HEK293 (cell line): Measurements from ENCODE around the gene FNIP1.

Experiments
- BCL11A ChIP-seq: fragments of 450-650 bp; formaldehyde crosslinking; IDR thresholded peaks from 2 replicates; pipeline ENCODE4 v1.5.1; 2016; ENCODE audit warnings: low read depth, missing biosample characterization, missing genetic modification characterization
- BCL11B ChIP-seq: fragments of 450-650 bp; formaldehyde crosslinking; IDR thresholded peaks from 2 replicates; pipeline ENCODE4 v1.5.1; 2016; ENCODE audit warnings: low read depth, missing biosample characterization, missing genetic modification characterization
- KLF10 ChIP-seq: fragments of 450-650 bp; IDR thresholded peaks from 2 replicates; pipeline ENCODE4 v1.5.1; 2018; ENCODE audit warnings: missing biosample characterization, mild to moderate bottlenecking, missing genetic modification characterization
- KLF9 ChIP-seq: fragments of 450-650 bp; formaldehyde crosslinking; IDR thresholded peaks from 2 replicates; pipeline ENCODE4 v1.5.1; 2016; ENCODE audit warnings: missing biosample characterization, missing genetic modification characterization, low read depth
- PRDM1 ChIP-seq: fragments of 450-650 bp; formaldehyde crosslinking; IDR thresholded peaks from 2 replicates; pipeline ENCODE4; 2016; ENCODE audit warnings: missing biosample characterization, missing genetic modification characterization
- SP2 ChIP-seq: fragments of 450-650 bp; formaldehyde crosslinking; IDR thresholded peaks from 2 replicates; pipeline ENCODE4 v1.5.1; 2016; ENCODE audit warnings: missing biosample characterization, missing genetic modification characterization
- SP3 ChIP-seq: fragments of 450-650 bp; formaldehyde crosslinking; IDR thresholded peaks from 2 replicates; pipeline ENCODE4 v1.5.1; 2016; ENCODE audit warnings: missing biosample characterization, missing genetic modification characterization
- YY1 ChIP-seq: fragments of 450-650 bp; formaldehyde crosslinking; IDR thresholded peaks from 2 replicates; pipeline ENCODE4 v1.5.1; 2018; ENCODE audit warnings: missing biosample characterization, missing genetic modification characterization
- ZEB2 ChIP-seq: fragments of 450-650 bp; formaldehyde crosslinking; IDR thresholded peaks from 2 replicates; pipeline ENCODE4 v1.5.1; 2016; ENCODE audit warnings: missing biosample characterization, missing genetic modification characterization
- ZNF10 ChIP-seq: fragments of 450-650 bp; formaldehyde crosslinking; IDR thresholded peaks from 2 replicates; pipeline ENCODE4 v1.5.1; 2017; ENCODE audit warnings: missing biosample characterization, missing genetic modification characterization
- ZNF133 ChIP-seq: fragments of 450-650 bp; formaldehyde crosslinking; IDR thresholded peaks from 2 replicates; pipeline ENCODE4 v1.5.1; 2016; ENCODE audit warnings: missing biosample characterization, missing genetic modification characterization
- ZNF148 ChIP-seq: fragments of 450-650 bp; formaldehyde crosslinking; IDR thresholded peaks from 2 replicates; pipeline ENCODE4 v1.5.0; 2017; ENCODE audit warnings: missing biosample characterization, missing genetic modification characterization, borderline replicate concordance
- ZNF157 ChIP-seq: fragments of 450-650 bp; formaldehyde crosslinking; IDR thresholded peaks from 2 replicates; pipeline ENCODE4 v1.5.1; 2016; ENCODE audit warnings: missing biosample characterization, missing genetic modification characterization
- ZNF239 ChIP-seq: fragments of 450-650 bp; formaldehyde crosslinking; IDR thresholded peaks from 2 replicates; pipeline ENCODE4 v1.5.1; 2016; ENCODE audit warnings: missing biosample characterization, missing genetic modification characterization
- ZNF324 ChIP-seq: fragments of 450-650 bp; formaldehyde crosslinking; IDR thresholded peaks from 2 replicates; pipeline ENCODE4 v1.5.1; 2016; ENCODE audit warnings: missing biosample characterization, missing genetic modification characterization
- ZNF366 ChIP-seq: fragments of 450-650 bp; formaldehyde crosslinking; conservative IDR thresholded peaks from 2 replicates; pipeline ENCODE4 v1.5.1; 2016; ENCODE audit warnings: missing biosample characterization, missing genetic modification characterization
- ZNF37A ChIP-seq: fragments of 450-650 bp; IDR thresholded peaks from 2 replicates; pipeline ENCODE4 v1.5.1; 2018; ENCODE audit warnings: missing biosample characterization, missing genetic modification characterization
- ZNF433 ChIP-seq: fragments of 450-650 bp; formaldehyde crosslinking; IDR thresholded peaks from 2 replicates; pipeline ENCODE4 v1.5.1; 2016; ENCODE audit warnings: missing biosample characterization, missing genetic modification characterization, low read depth
- ZNF48 ChIP-seq: fragments of 450-650 bp; formaldehyde crosslinking; IDR thresholded peaks from 2 replicates; pipeline ENCODE4 v1.5.1; 2016; ENCODE audit warnings: missing biosample characterization, missing genetic modification characterization
- ZNF514 ChIP-seq: fragments of 450-650 bp; formaldehyde crosslinking; IDR thresholded peaks from 2 replicates; pipeline ENCODE4 v1.5.1; 2016; ENCODE audit warnings: missing biosample characterization, missing genetic modification characterization
- ZNF610 ChIP-seq: fragments of 450-650 bp; formaldehyde crosslinking; IDR thresholded peaks from 2 replicates; pipeline ENCODE4 v1.5.1; 2016; ENCODE audit warnings: missing biosample characterization, missing genetic modification characterization, borderline replicate concordance
- ZNF664 ChIP-seq: fragments of 450-650 bp; formaldehyde crosslinking; IDR thresholded peaks from 2 replicates; pipeline ENCODE4 v1.5.1; 2016; ENCODE audit warnings: missing biosample characterization, missing genetic modification characterization
- ZSCAN30 ChIP-seq: fragments of 450-650 bp; IDR thresholded peaks from 2 replicates; pipeline ENCODE4 v1.5.1; 2018; ENCODE audit warnings: missing biosample characterization, mild to moderate bottlenecking, missing genetic modification characterization, moderate library complexity
- TF ChIP-seq, protein P1 (sequence below): fragments of 450-650 bp; formaldehyde crosslinking; IDR thresholded peaks from 2 replicates; pipeline ENCODE4 v1.5.1; 2016; ENCODE audit warnings: missing biosample characterization, missing genetic modification characterization
- TF ChIP-seq, protein P2 (sequence below): fragments of 450-650 bp; formaldehyde crosslinking; IDR thresholded peaks from 2 replicates; pipeline ENCODE4 v1.5.1; 2016; ENCODE audit warnings: missing biosample characterization, missing genetic modification characterization
- TF ChIP-seq, protein P3 (sequence below): fragments of 450-650 bp; formaldehyde crosslinking; IDR thresholded peaks from 2 replicates; pipeline ENCODE4 v1.5.1; 2016; ENCODE audit warnings: missing biosample characterization, missing genetic modification characterization
- TF ChIP-seq, protein P4 (sequence below): fragments of 450-650 bp; formaldehyde crosslinking; IDR thresholded peaks from 2 replicates; pipeline ENCODE4 v1.5.1; 2016; ENCODE audit warnings: missing biosample characterization, missing genetic modification characterization
- TF ChIP-seq, protein P5 (sequence below): fragments of 450-650 bp; formaldehyde crosslinking; IDR thresholded peaks from 2 replicates; pipeline ENCODE4 v1.5.1; 2017; ENCODE audit warnings: missing biosample characterization, missing genetic modification characterization

Gene FNIP1

DNA sequence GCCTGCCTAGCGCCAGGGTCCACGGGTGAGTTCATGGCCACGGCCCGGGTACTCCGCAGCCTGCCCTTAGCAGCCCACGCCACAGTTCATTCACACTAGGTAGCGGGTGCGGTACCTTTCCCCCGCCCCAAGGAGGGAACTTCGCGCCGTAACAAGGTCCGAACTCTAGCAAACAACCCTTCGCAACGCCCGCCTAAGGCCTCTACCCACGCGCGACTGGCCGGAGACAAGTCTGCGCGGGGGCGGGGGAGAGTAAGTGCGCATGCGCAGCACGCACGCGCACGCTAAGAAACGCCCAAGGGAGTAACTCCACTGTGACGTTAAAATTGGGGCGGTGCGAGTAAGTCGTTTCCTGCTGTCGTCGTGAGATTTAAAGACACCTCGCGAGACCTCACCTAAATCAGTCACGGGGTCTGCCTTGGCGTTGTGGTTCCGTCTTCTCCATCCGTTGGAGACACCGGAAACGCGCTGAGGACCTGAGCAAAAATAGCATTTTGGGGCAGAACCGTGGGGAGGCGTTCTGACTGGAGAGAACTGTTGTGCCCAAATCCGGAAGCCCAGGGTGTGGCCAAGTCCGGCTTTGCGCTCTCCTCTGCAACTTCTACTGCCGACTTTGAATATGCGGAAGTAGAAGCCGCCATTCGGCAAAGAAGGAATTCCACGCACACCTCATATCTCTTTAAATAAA lies 161.7 kb downstream of the FNIP1 start, which contains the start of gene RAPGEF6 (continued):
- TF ChIP-seq BCL11B (tag by site-specific recombination) (peak; percentile 73), SP2 (tag by site-specific recombination) (peak; percentile 96), ZNF148 (no peak), ZEB2 (tag by site-specific recombination) (peak; percentile 59; the same call in 1 of the 2 replicates), ZNF133 (tag by site-specific recombination) (no peak), KLF10 (peak; percentile 48; the same call in 1 of the 2 replicates), ZNF433 (no peak), SP3 (peak; percentile 86), ZNF157 (no peak), ZNF514 (tag by site-specific recombination) (no peak), ZSCAN30 (peak; percentile 50; the same call in 1 of the 2 replicates), ZNF37A (tag by site-specific recombination) (no peak), ZNF366 (tag by site-specific recombination) (peak; percentile 54), ZNF664 (no peak), ZNF10 (no peak), BCL11A (tag by site-specific recombination) (peak; percentile 53; the same call in 1 of the 2 replicates), ZNF610 (tag by site-specific recombination) (0 out of 2 replicates have a peak, but pooled peaks have one; percentile 29), ZNF324 (tag by site-specific recombination) (peak; percentile 65; the same call in 1 of the 2 replicates), YY1 (tag by site-specific recombination) (no peak), ZNF239 (tag by site-specific recombination) (no peak), KLF9 (tag by site-specific recombination) (peak; percentile 48; the same call in 1 of the 2 replicates), ZNF48 (tag by site-specific recombination) (no peak), PRDM1 (tag by site-specific recombination) (no peak)
- TF ChIP-seq, protein P1, sequence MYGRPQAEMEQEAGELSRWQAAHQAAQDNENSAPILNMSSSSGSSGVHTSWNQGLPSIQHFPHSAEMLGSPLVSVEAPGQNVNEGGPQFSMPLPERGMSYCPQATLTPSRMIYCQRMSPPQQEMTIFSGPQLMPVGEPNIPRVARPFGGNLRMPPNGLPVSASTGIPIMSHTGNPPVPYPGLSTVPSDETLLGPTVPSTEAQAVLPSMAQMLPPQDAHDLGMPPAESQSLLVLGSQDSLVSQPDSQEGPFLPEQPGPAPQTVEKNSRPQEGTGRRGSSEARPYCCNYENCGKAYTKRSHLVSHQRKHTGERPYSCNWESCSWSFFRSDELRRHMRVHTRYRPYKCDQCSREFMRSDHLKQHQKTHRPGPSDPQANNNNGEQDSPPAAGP (tag by site-specific recombination): peak; percentile 65; the same call in 1 of the 2 replicates
- TF ChIP-seq, protein P2, sequence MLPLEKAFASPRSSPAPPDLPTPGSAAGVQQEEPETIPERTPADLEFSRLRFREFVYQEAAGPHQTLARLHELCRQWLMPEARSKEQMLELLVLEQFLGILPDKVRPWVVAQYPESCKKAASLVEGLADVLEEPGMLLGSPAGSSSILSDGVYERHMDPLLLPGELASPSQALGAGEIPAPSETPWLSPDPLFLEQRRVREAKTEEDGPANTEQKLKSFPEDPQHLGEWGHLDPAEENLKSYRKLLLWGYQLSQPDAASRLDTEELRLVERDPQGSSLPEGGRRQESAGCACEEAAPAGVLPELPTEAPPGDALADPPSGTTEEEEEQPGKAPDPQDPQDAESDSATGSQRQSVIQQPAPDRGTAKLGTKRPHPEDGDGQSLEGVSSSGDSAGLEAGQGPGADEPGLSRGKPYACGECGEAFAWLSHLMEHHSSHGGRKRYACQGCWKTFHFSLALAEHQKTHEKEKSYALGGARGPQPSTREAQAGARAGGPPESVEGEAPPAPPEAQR: no peak
- TF ChIP-seq, protein P3, sequence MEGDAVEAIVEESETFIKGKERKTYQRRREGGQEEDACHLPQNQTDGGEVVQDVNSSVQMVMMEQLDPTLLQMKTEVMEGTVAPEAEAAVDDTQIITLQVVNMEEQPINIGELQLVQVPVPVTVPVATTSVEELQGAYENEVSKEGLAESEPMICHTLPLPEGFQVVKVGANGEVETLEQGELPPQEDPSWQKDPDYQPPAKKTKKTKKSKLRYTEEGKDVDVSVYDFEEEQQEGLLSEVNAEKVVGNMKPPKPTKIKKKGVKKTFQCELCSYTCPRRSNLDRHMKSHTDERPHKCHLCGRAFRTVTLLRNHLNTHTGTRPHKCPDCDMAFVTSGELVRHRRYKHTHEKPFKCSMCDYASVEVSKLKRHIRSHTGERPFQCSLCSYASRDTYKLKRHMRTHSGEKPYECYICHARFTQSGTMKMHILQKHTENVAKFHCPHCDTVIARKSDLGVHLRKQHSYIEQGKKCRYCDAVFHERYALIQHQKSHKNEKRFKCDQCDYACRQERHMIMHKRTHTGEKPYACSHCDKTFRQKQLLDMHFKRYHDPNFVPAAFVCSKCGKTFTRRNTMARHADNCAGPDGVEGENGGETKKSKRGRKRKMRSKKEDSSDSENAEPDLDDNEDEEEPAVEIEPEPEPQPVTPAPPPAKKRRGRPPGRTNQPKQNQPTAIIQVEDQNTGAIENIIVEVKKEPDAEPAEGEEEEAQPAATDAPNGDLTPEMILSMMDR (tag by site-specific recombination): no peak; the same call in 1 of the 2 replicates
- TF ChIP-seq, protein P4, sequence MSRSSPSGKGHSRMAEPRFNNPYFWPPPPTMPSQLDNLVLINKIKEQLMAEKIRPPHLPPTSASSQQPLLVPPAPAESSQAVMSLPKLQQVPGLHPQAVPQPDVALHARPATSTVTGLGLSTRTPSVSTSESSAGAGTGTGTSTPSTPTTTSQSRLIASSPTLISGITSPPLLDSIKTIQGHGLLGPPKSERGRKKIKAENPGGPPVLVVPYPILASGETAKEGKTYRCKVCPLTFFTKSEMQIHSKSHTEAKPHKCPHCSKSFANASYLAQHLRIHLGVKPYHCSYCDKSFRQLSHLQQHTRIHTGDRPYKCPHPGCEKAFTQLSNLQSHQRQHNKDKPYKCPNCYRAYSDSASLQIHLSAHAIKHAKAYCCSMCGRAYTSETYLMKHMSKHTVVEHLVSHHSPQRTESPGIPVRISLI (tag by site-specific recombination): no peak
- TF ChIP-seq, protein P5, sequence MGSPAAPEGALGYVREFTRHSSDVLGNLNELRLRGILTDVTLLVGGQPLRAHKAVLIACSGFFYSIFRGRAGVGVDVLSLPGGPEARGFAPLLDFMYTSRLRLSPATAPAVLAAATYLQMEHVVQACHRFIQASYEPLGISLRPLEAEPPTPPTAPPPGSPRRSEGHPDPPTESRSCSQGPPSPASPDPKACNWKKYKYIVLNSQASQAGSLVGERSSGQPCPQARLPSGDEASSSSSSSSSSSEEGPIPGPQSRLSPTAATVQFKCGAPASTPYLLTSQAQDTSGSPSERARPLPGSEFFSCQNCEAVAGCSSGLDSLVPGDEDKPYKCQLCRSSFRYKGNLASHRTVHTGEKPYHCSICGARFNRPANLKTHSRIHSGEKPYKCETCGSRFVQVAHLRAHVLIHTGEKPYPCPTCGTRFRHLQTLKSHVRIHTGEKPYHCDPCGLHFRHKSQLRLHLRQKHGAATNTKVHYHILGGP (tag by site-specific recombination): no peak
